Kidney tubule cell (primary cell): ENCODE measurements around the gene MAFF.

Source experiments
- DNase-seq: peaks from one replicate; pipeline ENCODE4 v3.0.0-alpha.2; 2018; ENCODE audit warnings: low spot score

The MAFF gene

DNA sequence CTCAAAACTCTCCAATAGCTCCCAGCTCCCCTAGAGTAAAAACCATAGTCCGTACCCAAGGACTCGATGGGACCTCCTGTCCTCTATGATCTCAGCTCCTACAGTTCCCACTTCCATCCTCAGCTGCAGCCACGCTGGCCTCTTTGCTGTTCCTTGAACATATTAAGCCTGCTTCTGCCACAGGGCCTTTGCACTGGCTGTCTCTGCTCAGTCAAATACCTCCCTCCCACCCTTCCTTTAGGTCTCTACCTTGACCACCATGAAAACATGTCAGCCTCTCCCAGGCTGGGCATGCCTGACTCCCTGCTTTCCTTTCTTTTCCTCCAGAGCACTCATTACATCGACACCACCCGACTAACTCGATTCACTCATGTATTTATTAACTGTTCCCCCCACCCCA lies 46.5 kb downstream of the MAFF start:
- DNase-seq, result no peak

DNA sequence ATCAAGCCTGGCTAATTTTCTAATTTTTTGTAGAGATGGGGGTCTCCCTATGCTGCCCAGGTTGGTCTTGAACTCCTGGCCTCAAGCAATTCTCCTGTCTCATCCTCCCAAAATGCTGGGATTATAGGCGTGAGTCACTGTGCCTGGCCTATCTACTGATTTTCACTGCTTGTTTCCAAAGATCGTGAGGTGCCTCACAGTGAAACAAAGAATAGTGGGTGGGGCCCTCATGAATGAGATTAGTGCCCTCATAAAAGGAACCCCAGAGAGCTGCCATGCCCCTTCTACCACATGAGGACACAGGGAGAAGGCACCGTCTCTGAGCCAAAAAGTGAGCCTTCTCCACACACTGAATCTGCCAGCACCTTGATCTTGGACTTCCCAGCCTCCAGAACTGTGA lies 47.5 kb downstream of the MAFF start:
- no peak for DNase-seq

DNA sequence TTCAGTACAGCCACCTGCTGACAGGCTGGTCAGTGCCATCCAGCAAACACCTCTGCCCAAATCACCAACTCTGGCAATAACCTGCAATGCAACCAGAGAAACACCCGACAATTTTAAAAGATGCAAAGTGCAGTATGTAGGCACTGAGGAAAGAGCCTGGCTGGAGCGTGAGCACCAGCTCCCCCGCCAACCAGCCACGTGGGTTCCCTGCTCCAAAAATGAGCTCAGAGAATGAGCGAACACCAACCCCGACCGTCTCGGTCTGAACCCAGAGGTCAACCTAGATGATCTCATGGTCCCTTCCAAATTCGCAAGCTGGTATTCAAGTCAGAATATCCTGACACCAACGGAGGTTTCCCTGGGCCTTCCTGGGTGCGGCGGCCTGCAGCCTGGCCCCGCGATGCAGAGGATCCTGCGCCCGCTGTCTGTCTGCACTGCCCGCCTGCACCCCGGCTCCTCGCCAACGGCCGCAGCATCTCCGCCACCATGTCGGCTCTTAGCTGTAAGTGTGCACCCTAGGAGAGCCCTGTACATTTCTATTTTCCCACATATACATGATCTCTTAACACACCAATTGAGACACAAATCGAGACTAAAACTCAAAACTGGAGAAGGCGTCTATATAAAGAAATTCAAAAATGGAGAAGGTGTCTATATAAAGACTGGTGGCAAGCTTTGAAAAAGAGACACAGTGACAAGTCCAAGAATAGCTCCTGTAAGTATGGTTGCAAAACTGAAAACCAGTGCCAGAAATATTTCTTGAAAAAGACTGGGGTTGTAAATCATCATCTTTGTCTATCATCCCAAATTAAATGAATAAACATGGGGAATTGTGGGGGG lies 48.2 kb downstream of the MAFF start:
- no peak for DNase-seq

DNA sequence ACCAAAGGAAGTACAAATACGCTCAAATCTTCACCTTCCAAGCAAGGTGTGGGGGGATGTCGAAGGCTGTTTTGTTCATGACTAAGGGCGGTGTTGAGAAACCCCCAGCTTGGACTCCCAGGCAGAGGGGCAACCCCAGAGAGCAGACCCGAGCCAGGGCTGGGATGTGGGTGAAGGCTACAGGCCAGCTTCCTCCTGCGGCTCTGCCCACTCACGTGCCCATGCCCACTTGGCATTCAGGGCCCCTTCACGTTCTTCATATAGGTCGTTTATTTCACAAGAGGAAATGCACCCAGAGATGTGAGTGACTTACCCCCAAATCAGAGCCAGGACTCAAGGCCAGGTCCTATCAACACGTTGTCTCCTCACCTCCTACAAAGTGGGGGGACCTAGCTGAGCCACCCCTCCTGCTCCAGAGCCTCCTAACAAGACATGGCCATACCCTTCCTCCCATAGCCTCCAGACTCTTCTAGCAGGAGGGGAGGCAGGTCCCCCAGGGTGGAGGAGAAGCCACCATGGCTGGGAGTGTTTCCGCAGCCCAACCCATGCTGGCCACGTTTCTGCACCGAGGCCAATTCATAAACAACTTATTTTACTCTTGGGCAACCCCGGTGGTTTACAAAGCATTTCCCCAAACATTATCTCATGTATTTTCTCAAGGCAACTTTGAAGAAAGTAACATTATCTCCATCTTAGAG lies 49.0 kb downstream of the MAFF start:
- no peak for DNase-seq

DNA sequence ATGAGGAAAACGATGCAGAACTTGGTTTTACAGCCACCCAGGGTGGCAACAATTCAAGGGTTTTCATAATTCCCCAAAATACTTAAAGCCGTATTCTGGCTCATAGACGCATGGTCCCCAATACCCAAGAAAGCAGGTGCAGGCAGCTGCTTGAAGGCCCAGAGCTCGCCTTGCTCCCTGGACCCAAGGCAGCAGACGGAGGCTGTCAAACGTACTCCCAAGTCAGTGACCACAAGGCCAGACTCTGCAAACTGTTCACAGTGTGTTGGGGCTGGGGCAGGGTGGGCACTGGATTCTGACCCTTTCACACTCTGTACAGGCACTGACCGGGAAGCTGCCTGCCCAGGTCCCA lies 49.5 kb downstream of the MAFF start:
- DNase-seq, result no peak

DNA sequence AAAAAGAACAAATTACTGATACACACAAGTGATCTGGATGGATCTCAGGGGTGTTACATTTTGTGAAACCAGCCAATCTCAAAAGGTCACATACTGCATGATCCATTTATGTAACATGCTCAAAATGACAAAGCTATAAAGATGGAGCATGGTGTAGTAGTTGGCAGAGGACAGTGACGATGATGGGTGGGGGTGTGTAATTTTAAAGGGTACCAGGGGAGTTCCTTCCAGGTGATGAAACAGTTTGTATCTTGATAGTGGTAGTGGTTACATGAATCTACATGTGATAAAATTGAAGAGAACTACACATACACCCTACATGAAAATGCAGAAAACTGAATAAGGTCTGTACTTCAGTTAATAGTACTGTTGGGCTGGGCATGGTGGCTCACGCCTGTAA lies 53.9 kb downstream of the MAFF start:
- no peak for DNase-seq

DNA sequence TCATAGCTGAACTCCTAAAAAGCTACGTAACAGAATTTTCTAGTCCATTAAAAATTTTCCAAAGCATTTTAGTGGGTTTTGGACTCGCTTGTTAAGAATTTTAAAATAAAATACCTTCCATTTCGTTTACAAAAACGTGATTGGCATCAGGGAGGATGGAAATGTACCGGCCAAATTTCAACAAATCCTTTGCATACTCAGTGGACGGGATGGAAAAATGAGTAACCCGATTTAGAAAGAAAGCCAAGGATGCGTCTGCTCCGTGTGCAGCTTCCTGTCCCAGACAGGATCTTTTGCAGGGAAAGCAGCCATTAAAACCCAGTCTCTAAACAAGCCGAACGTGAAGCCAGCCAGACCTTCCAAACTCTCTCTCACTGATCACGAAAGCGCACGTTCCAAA lies 55.4 kb downstream of the MAFF start:
- DNase-seq, result no peak

DNA sequence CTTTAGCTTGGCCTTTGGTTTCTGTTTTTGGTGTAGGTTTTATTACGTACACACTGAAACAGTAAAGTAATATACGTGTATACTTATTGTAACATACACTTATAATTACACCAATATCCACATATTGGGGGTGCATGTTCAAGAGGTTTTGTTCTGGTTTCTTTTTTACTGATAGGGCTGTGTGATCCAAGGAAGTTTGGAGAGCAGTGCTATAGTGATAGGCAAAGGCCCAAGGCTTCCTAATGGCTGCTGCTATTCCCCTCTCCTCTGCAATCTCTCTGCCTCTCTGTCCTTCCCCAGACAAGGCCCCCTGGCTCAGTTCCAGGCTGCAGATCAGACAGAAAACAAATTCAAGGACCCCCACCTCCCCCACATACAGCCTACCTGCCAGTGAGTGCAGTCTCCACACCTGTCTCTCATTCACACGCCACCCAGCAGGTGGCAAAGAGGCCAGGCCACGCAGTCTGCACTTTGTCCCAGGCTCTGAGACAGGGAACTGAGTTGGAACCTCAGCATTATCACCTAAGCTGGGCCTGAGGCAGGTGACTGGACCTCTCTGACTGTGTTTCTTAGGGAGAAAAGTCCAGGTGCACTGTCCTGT lies 56.0 kb downstream of the MAFF start:
- no peak for DNase-seq

DNA sequence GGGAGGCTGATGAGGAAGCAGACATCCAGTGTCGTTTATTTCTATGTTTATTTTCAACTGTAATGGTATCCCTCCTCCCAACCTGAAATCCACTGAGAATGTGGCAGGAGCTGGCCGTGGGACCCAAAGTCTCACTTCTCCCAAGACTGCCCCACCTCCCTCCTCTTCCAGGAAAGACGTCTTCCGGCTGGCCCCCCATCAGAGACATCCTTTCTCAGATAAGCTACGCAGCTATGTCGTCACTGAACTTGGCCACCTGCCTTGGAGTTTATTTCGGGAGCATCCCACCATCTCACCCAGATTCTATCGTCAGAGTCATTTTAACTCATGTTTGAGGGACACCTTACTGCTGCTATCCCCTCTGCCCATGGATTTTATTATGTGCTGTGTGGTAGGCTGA lies 57.1 kb downstream of the MAFF start:
- DNase-seq, result no peak

DNA sequence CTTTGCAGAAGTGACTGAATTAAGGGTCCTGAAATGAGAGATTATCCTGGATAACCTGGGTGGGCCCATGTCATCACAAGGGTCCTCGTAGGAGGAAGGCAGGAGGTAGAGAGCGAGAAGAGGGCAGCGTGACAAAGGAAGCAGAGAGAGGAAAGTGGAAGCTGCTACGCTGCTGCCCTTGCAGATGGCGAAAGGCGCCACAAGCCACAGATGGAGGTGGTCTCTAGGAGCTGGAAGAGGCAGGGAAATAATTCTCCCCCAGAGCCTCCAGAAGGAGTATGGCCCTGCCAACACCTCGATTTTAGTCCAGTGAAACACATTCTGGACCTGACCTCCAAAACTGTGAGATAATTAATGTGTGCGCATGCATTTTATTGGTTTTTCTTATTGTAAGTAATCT lies 57.6 kb downstream of the MAFF start:
- DNase-seq, result no peak

DNA sequence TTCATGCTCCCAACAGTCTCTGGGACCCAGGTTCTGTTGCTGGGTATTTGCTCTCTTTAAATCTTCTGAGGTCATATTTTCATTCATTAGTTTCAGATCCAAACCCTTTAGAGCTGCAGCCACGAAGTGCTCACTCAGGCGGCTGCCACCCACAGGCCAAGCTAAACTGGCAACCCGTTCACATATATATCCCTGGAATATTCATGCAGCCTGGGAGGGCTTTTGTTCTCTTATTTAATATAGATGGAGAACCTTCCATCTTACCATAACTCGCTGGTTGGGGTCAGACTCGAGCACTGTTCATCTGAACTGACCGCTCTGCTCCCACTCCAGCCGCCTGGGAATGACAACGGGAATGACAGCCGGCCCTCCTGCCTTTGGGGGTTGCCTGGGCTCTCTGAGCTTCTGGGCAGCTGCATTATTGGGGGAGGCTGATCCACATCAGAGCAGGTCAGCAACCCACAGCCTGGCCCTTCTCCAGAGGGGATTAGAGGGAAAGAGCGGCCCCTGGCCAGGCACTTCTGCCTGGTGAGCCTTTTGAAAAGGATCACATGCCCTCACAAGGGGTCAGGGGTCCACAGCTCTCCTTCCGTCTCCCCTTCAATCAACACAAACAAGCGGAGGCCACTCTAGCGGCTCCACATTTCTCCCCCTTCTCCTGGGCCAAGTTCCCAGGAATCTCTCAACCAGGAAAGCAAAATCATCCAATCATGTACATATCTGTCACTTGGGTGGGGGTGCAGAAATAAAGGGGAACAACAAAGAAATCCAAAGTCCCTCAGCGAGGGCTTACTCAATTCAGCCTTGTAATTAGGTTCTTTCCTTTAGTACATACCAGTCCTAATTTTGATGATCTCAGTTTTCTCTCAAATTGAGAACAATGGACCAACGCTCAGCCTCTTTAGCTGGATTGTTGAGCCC lies 59.2 kb downstream of the MAFF start:
- DNase-seq, result no peak

DNA sequence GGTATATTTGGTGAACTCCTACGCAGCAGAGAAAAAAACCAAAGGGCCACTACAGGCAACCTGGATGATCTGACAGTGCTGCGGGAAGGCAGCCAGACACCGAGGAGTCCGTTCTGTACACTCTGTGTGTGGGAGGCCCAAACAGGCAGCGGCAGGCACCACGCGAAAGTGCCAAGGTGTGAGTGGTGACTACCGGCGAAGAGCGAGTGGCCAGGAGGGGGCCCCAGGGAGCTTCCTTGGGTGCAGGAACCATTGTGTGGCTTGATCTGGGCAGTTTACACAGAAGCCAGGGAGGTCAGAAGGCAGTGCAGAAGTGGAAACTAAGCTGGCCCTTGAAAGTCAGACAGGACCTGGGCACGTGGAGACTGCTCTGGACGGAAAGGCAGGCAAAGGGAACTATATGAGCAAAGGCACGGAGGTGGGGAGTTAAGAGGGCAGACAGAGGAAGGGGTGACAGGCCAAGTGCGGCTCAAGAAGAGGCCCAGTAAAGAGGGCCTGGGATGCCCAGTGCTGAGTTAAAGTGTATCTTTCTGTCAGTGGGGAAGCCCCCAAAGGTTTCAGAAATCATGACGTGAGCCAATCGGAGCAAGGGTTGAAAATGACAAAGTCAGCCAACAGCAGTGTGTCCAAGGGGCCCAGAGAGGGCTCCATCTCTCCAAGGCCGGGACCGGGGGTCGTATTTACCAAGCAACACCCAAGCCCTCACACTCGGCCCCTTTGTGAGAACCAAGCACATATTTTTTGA lies 60.4 kb downstream of the MAFF start:
- peak; percentile 54 for DNase-seq

DNA sequence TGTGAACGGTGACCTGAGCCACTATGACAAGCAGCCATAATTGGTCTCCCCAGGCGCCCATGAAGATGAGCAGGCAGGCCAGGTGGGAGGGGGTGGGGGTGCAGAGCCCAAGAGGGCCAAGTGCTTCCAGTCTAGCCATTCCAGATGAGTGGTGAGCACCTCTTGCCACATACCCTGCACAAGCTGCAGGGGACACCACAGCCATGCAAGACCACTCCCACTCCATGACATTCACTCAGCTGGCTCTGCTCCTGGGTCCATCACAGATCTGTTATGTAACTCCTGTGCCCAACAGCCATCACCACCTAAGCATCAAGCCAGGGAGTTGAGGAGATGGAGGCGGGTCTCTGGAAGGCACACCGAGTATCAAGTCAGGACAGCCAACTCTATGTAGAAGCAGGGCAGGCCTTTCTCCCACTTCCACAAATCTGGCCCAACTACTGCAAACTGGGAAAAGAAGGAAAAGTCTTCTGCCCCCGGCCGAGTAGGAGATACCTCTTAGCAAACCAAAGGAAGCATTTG lies 62.6 kb downstream of the MAFF start:
- DNase-seq, result no peak
